H1 (cell line): ENCODE data around the gene NXPH2.

Experiments used
- CEBPB ChIP-seq: IDR thresholded peaks from 2 replicates; pipeline ENCODE4 v1.6.1; 2012; ENCODE audit warnings: low read depth, low read length
- CREB1 ChIP-seq: IDR thresholded peaks from 2 replicates; pipeline ENCODE4 v1.6.1; 2012; ENCODE audit warnings: inconsistent platforms
- CTCF ChIP-seq, 3 experiments: IDR thresholded peaks; 1 replicate in 2 of 3; 2 replicates in 1 of 3; pipeline versions ENCODE4 v1.5.1 to v1.6.1; 2011; ENCODE audit warnings: low read length in 3 of 3, mild to moderate bottlenecking in 3 of 3, inconsistent platforms in 2 of 3, low read depth in 1 of 3, moderate library complexity in 1 of 3; ENCODE audit not compliant: insufficient read depth in 1 of 3; ENCODE audit errors: control extremely low read depth in 1 of 3
- EZH2 ChIP-seq: fragments of 200-600 bp; sonication (generic); IDR thresholded peaks from 2 replicates; pipeline ENCODE4 v1.7.1; 2012; ENCODE audit warnings: low read depth, mild to moderate bottlenecking, moderate library complexity, low read length, inconsistent platforms; ENCODE audit not compliant: severe bottlenecking
- MAX ChIP-seq: IDR thresholded peaks from 2 replicates; pipeline ENCODE4 v1.6.1; 2012; ENCODE audit warnings: inconsistent platforms
- NRF1 ChIP-seq: IDR thresholded peaks from 2 replicates; pipeline ENCODE4 v1.6.1; 2011; ENCODE audit warnings: mild to moderate bottlenecking, low read depth, low read length, improper control_type of control experiment
- POLR2AphosphoS5 ChIP-seq: IDR thresholded peaks from 2 replicates; pipeline ENCODE4 v1.6.1; 2011; ENCODE audit warnings: low read depth, low read length
- SAP30 ChIP-seq: fragments of 300-600 bp; sonication (generic); IDR thresholded peaks from 2 replicates; pipeline ENCODE4 v1.7.1; 2012; ENCODE audit warnings: low read length, moderate library complexity, mild to moderate bottlenecking, inconsistent platforms; ENCODE audit not compliant: insufficient read depth, insufficient replicate concordance
- USF2 ChIP-seq: IDR thresholded peaks from 2 replicates; pipeline ENCODE4 v1.6.1; 2011; ENCODE audit warnings: low read length, improper control_type of control experiment

- TF ChIP-seq CTCF (IDR thresholded peaks at IDR 0.05; ENCODE audit: control extremely low read depth in 1 of 3, insufficient read depth in 1 of 3, low read depth in 1 of 3, low read length in 3 of 3) (no peak), NRF1 (no peak), MAX (no peak), EZH2 (no peak), CREB1 (no peak), SAP30 (no peak), CEBPB (no peak), POLR2AphosphoS5 (no peak), USF2 (no peak)
These were observed 71.4 kb downstream of the NXPH2 start for GRCh38 chr2:138708682-138709241.
